Esophagus (tissue), 2 donors: ENCODE data around the gene ASTN1. TPM values are rescaled to one million over a fixed set of nuclear protein-coding genes. Genes with fewer than 3 reads are reported as not detected.

Experiments used
- H3K27ac ChIP-seq, 2 donors: one replicate each; pipeline ENCODE4 v1.5.1; 2013; ENCODE audit warnings: low read depth in 2 of 2, mild to moderate bottlenecking in 2 of 2, inconsistent platforms in 1 of 2, low read length in 1 of 2, moderate library complexity in 1 of 2
- H3K27me3 ChIP-seq, 2 donors: one replicate each; pipeline ENCODE4 v1.6.1; 2013; ENCODE audit warnings: low read length in 2 of 2, control low read depth in 1 of 2, mild to moderate bottlenecking in 1 of 2; ENCODE audit not compliant: insufficient read depth in 2 of 2, control insufficient read depth in 1 of 2
- H3K36me3 ChIP-seq, 2 donors: one replicate each; pipeline ENCODE4 v1.6.1; 2013; ENCODE audit warnings: low read length in 1 of 2; ENCODE audit not compliant: control insufficient read depth in 2 of 2, insufficient read depth in 2 of 2
- H3K4me1 ChIP-seq, 2 donors: one replicate each; pipeline ENCODE4 v1.6.1; 2013; ENCODE audit warnings: low read length in 1 of 2; ENCODE audit not compliant: control insufficient read depth in 2 of 2, insufficient read depth in 2 of 2
- H3K4me3 ChIP-seq, 2 donors: one replicate each; pipeline ENCODE4 v1.5.1; 2013; ENCODE audit warnings: low read length in 2 of 2, mild to moderate bottlenecking in 2 of 2, low read depth in 1 of 2, moderate library complexity in 1 of 2
- H3K9me3 ChIP-seq, 2 donors: one replicate each; pipeline ENCODE4 v1.6.1; 2013; ENCODE audit warnings: mild to moderate bottlenecking in 2 of 2, low read depth in 1 of 2, low read length in 1 of 2, moderate library complexity in 1 of 2; ENCODE audit not compliant: control insufficient read depth in 2 of 2, insufficient read depth in 1 of 2
- WGBS, 2 donors: extraction: QIAGEN DNeasy Blood & Tissue Kit; methylation state at CpG; one replicate each; pipeline ENCODE4 v1.1.7; 2013; 5-methylcytosine and 5-hydroxymethylcytosine counted together
- polyA plus RNA-seq, 2 donors: library from polyadenylated mRNA; stranded (reverse); fragments of 200-250 nt; gene quantifications; one replicate each; pipeline ENCODE4 v1.2.3, GENCODE V29; 2013
- donor health status: healthy with polysubstance abuse.
- donor health status: Bipolar disorder and iron deficiency.

ASTN1 gene
- polyA plus RNA-seq, 2 donors, result 0.02 TPM; not detected in 1

GRCh38 chr1:176957603-176958002 lies 206.9 kb downstream of the ASTN1 start:
- H3K27ac ChIP-seq, result no peak overlapping the region
- WGBS, 2 donors, result 90% methylated on average over 10 of the region's 10 CpGs
- H3K9me3 ChIP-seq, result no peaks in the 10 kb centered on the region
- H3K36me3 ChIP-seq, result no peaks in the 10 kb centered on the region
- H3K27me3 ChIP-seq, result no peaks in the 10 kb centered on the region
- H3K4me3 ChIP-seq, result no peak overlapping the region
- H3K4me1 ChIP-seq, result no peaks in the 10 kb centered on the region

DNA sequence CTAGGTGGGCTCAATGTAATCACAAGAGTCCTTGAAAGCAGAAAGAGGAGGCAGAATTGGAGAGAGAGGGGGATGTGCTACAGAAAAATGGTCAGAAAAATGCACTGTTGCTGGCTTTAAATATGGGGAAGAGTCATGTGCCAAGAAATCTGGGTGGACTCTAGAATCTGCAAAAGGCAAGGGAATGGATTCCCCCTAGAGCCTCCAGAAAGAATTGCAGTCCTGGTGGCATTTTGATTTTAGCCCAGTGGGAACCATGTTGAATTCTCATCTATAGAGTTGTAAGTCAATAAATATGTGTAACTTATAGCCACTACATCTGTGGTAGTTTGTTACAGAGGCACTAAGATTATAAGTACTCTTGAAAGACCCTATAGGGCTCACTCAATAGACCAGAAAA lies 210.3 kb downstream of the ASTN1 start:
- no peak overlapping the region for H3K27ac ChIP-seq
- no peaks in the 10 kb centered on the region for H3K36me3 ChIP-seq
- peaks cover 0 to 3% of the 10 kb centered on the region in 2 donors for H3K9me3 ChIP-seq
- no peaks in the 10 kb centered on the region for H3K27me3 ChIP-seq
- H3K4me1 ChIP-seq, result no peaks in the 10 kb centered on the region
- H3K4me3 ChIP-seq, result no peak overlapping the region

GRCh38 chr1:176950736-176951324 lies 213.7 kb downstream of the ASTN1 start:
- Histone ChIP-seq H3K27ac (no peak overlapping the region), H3K9me3 (peaks cover 0 to 3% of the 10 kb centered on the region in 2 donors)
- 50 to 58% methylated on average over 2 of the region's 2 CpGs for WGBS, 2 donors

DNA sequence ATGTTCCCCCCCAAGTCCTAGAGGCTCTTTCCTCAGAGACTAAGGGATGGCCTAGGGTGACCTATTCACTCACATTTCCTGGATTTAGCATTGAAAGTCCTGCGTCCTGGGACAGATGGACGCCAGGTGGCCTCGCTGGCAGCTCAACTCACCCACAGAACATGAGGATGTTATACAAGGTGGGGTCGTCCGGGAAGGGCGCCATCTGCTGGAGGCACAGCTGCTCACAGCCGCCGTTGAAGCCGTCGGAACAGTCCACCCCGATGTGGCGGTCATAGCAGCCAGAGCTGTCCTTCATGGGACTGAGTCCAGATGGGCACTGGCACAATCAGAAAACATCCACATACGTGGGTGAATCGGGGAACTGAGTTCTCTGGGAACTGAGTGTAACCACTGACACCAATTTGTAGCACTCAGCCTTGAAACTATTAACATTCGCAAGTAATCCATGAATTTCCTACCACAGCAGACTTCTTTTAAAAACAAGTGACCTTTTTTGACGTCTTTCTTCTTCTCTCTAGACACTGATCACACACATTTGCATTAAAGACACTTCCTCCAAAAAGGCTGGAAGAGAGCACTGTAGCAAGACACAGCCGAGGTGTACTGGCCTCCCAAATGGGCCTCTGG lies 215.4 kb downstream of the ASTN1 start:
- H3K36me3 ChIP-seq, result no peaks in the 10 kb centered on the region
- no peak overlapping the region for H3K27ac ChIP-seq
- no peak overlapping the region for H3K4me3 ChIP-seq
- no peaks in the 10 kb centered on the region for H3K27me3 ChIP-seq
- H3K4me1 ChIP-seq, result no peaks in the 10 kb centered on the region
- 30 to 36% methylated on average over 17 of the region's 17 CpGs for WGBS, 2 donors
- H3K9me3 ChIP-seq, result peaks cover 0 to 3% of the 10 kb centered on the region in 2 donors

More at GRCh38 chr1:176950736-176951324, 213.7 kb downstream of the ASTN1 start:
- Histone ChIP-seq H3K36me3 (no peaks in the 10 kb centered on the region), H3K27me3 (no peaks in the 10 kb centered on the region), H3K4me3 (no peak overlapping the region), H3K4me1 (no peaks in the 10 kb centered on the region)

- no peaks in the 10 kb centered on the region for H3K27me3 ChIP-seq
- no peaks in the 10 kb centered on the region for H3K36me3 ChIP-seq
- no peaks in the 10 kb centered on the region for H3K4me1 ChIP-seq
- 93% methylated on average over 4 of the region's 4 CpGs for WGBS, 2 donors
- H3K4me3 ChIP-seq, result no peak overlapping the region
- no peaks in the 10 kb centered on the region for H3K9me3 ChIP-seq
- no peak overlapping the region for H3K27ac ChIP-seq
Observed at GRCh38 chr1:176944606-176945005, 219.9 kb downstream of the ASTN1 start.

- 74 to 81% methylated on average over 4 of the region's 4 CpGs for WGBS, 2 donors
- H3K27me3 ChIP-seq, result no peaks in the 10 kb centered on the region
Observed at GRCh38 chr1:176943783-176944182, 220.7 kb downstream of the ASTN1 start.

GRCh38 chr1:176942346-176942745 lies 222.2 kb downstream of the ASTN1 start:
- H3K27me3 ChIP-seq, result no peaks in the 10 kb centered on the region
- no peaks in the 10 kb centered on the region for H3K4me1 ChIP-seq
- H3K9me3 ChIP-seq, result no peaks in the 10 kb centered on the region
- H3K4me3 ChIP-seq, result no peak overlapping the region
- H3K36me3 ChIP-seq, result no peaks in the 10 kb centered on the region
- WGBS, 2 donors, result 94% methylated on average over 1 of the region's 1 CpG
- H3K27ac ChIP-seq, result no peak overlapping the region

More at GRCh38 chr1:176943783-176944182, 220.7 kb downstream of the ASTN1 start:
- Histone ChIP-seq H3K27ac (no peak overlapping the region), H3K9me3 (no peaks in the 10 kb centered on the region), H3K4me1 (no peaks in the 10 kb centered on the region), H3K36me3 (no peaks in the 10 kb centered on the region), H3K4me3 (no peak overlapping the region)

- H3K9me3 ChIP-seq, result no peaks in the 10 kb centered on the region
- H3K4me3 ChIP-seq, result no peak overlapping the region
- WGBS, 2 donors, result 66 to 71% methylated on average over 2 of the region's 2 CpGs
- no peaks in the 10 kb centered on the region for H3K36me3 ChIP-seq
- no peaks in the 10 kb centered on the region for H3K4me1 ChIP-seq
- no peaks in the 10 kb centered on the region for H3K27me3 ChIP-seq
- no peak overlapping the region for H3K27ac ChIP-seq
Observed at GRCh38 chr1:176939993-176940392, 224.5 kb downstream of the ASTN1 start.

- no peak overlapping the region for H3K27ac ChIP-seq
- WGBS, 2 donors, result 90 to 91% methylated on average over 1 of the region's 1 CpG
- H3K9me3 ChIP-seq, result no peaks in the 10 kb centered on the region
- no peaks in the 10 kb centered on the region for H3K27me3 ChIP-seq
- no peaks in the 10 kb centered on the region for H3K36me3 ChIP-seq
- no peaks in the 10 kb centered on the region for H3K4me1 ChIP-seq
- H3K4me3 ChIP-seq, result no peak overlapping the region
Observed at GRCh38 chr1:176938375-176938774, 226.1 kb downstream of the ASTN1 start.

DNA sequence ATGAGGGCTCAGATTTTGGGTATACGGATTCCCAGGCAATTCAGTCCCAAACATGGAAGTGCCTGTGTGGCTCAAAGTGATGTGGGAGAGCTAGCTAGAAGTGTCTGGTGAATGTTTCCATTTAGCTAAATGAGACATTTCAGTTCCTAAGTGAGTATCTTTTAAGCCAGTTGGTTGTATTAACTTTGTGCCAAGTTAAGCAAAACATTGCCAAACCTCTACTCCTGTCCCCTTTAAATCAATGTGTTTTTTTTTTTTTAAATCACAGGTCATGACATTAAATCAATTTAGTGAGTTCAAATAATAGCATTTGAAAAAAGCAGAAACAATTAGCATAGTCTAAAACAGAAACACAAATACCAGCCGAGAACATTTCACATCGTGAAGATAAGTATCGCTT lies 230.1 kb downstream of the ASTN1 start:
- no peaks in the 10 kb centered on the region for H3K9me3 ChIP-seq
- WGBS, 2 donors, result 75 to 90% methylated on average over 4 of the region's 4 CpGs
- H3K27me3 ChIP-seq, result no peaks in the 10 kb centered on the region
- H3K4me3 ChIP-seq, result no peak overlapping the region
- H3K4me1 ChIP-seq, result no peaks in the 10 kb centered on the region
- no peak overlapping the region for H3K27ac ChIP-seq
- no peaks in the 10 kb centered on the region for H3K36me3 ChIP-seq
